Measurements from ENCODE around the gene STK11.

The STK11 gene

DNA sequence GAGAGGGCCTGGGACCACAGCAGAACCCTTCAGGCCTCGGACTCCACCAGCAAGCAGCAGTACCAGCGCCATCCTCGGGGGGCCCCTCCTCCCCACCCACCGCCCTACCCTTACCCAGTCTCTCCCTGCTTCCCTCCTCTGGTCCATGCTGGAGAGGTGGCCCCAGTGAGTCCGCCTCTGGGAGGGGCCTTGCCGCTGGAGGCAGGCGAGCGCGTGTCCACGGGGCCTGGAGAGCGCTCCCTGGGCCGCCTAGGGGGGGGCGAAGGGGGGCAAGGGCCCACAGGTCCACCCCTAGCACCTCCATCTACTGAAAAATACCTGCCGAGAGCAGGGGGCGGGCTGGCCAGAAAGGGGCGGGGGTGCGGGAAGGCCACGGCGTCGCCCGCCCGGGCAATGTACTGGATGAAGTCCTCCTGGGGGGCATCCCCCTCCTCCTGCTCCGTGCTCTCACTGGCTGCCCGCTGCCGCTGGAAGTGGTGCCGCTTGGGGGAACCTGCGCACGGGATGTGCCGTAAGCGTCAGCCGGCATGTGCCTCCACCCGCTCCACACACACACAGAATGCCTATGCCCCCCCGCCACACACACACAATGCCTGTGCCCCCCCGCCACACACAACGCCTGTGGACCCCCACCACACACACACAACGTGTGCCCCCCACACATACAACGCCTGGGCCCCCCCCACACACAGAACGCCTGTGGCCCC, 25.4 kb downstream of the STK11 start:
- Histone ChIP-seq H2BK15ac (replicated peaks; ENCODE audit: low read depth) (no peak overlapping the region), H3K4me3 (ENCODE audit: low read length) (no peak overlapping the region), H3K27me3 (ENCODE audit: insufficient read depth, low read length, poor library complexity) (no peaks in the 10 kb centered on the region), H3K4me2 (ENCODE audit: low read length) (no peak overlapping the region), H2AK5ac (ENCODE audit: low read length) (no peak overlapping the region), H3K36me3 (ENCODE audit: control insufficient read depth, insufficient read depth, low read length) (no peaks in the 10 kb centered on the region), H3K79me2 (ENCODE audit: control insufficient read depth, insufficient read depth, low read length) (no peaks in the 10 kb centered on the region), H4K8ac (ENCODE audit: low read depth, low read length) (no peak overlapping the region), H3K56ac (ENCODE audit: low read length) (no peak overlapping the region), H3K79me1 (ENCODE audit: low read length) (no peaks in the 10 kb centered on the region), H3K23ac (ENCODE audit: low read length) (no peak overlapping the region), H3K4ac (ENCODE audit: low read depth, low read length) (no peak overlapping the region), H3K18ac (ENCODE audit: low read length) (no peak overlapping the region), H2BK120ac (ENCODE audit: low read depth, low read length) (no peak overlapping the region), H3K4me1 (ENCODE audit: control insufficient read depth, low read depth, low read length) (no peaks in the 10 kb centered on the region), H3K9ac (ENCODE audit: low read length) (no peak overlapping the region), H3K27ac (ENCODE audit: low read depth, low read length) (no peak overlapping the region), H2BK5ac (ENCODE audit: low read length) (no peak overlapping the region), H4K5ac (ENCODE audit: low read length) (no peak overlapping the region)
- peak; percentile 61 for DNase-seq
- no CpG with 5 or more reads among the region's 38 CpGs for WGBS (ENCODE audit: extremely low coverage, insufficient coverage, low lambda C conversion rate)

DNA sequence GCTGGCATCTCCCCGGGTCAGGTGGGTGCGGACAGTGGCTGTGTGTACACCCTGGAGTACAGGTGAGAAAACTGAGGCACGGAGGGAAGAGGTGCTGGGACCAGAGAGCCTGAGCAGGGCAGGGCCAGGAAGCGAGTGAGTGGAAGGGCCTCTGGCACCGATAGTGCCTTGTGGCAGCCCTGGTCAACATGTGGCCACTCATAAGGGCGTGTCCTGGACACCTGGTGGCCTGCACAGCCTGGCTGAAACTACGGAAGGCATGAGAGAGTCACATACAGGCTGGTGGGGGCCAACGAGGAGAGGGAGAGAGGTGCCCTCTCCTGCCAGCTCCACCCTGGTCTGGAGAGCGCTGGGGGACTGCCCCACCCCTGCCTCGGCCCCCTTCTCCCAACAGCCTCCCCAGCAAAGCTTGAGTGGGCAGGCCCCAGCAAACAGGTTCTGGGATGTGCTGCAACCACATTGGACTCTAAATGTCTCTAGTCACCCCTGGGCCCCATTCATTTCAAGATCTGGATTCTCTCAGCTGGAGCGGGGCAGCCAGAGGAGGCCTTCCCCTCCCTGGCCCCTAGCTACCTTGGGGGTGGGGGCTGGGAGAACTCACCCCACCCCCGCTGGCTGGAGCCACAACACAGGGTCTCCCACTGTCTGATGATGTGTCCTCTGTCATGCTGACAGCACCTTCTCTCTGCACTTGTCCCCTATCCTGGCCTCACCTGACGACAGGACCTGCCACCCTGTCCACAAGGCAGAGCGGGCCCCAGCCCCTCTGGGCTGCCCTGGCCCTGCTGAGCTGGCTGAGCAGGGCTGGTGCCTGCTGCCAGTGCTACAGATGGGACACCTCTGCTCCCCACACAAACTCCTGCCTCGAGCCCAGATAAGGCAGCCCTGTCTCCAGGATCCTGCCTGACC, 26.4 kb downstream of the STK11 start:
- Histone ChIP-seq H3K18ac (ENCODE audit: low read length) (no peak overlapping the region), H3K4me1 (ENCODE audit: control insufficient read depth, low read depth, low read length) (no peaks in the 10 kb centered on the region), H2BK120ac (ENCODE audit: low read depth, low read length) (no peak overlapping the region), H3K4me2 (ENCODE audit: low read length) (no peak overlapping the region), H2BK15ac (replicated peaks; ENCODE audit: low read depth) (no peak overlapping the region), H3K4ac (ENCODE audit: low read depth, low read length) (no peak overlapping the region), H2AK5ac (ENCODE audit: low read length) (no peak overlapping the region), H3K27ac (ENCODE audit: low read depth, low read length) (no peak overlapping the region), H2BK5ac (ENCODE audit: low read length) (no peak overlapping the region), H3K23ac (ENCODE audit: low read length) (no peak overlapping the region), H3K9ac (ENCODE audit: low read length) (no peak overlapping the region), H3K56ac (ENCODE audit: low read length) (no peak overlapping the region), H3K36me3 (ENCODE audit: control insufficient read depth, insufficient read depth, low read length) (no peaks in the 10 kb centered on the region), H3K27me3 (ENCODE audit: insufficient read depth, low read length, poor library complexity) (no peaks in the 10 kb centered on the region), H4K8ac (ENCODE audit: low read depth, low read length) (no peak overlapping the region), H3K79me2 (ENCODE audit: control insufficient read depth, insufficient read depth, low read length) (no peaks in the 10 kb centered on the region), H3K79me1 (ENCODE audit: low read length) (no peaks in the 10 kb centered on the region), H3K4me3 (ENCODE audit: low read length) (no peak overlapping the region), H4K5ac (ENCODE audit: low read length) (no peak overlapping the region)
- WGBS (ENCODE audit: extremely low coverage, insufficient coverage, low lambda C conversion rate) = no CpG with 5 or more reads among the region's 15 CpGs
- no peak for DNase-seq

DNA sequence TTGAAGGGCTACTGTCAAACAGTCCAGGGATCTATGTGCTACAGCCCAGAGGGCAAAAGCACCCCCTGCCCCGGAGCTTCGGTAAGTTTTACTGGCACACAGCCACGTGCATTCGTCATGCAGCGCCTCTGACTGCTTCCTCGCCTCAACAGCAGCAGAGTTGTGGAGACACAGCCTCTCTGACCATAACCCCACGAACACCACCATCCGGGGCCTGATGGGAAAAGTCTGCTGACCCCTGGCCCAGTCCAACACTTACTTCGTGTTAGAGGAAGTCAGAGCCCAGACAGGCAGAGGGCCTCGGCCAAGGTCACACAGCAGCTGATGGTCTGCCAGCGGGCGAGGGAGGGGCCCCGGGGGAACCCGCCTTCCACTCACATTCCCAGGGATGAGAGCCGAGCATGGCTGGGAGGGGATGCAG, 27.1 kb downstream of the STK11 start:
- Histone ChIP-seq H3K79me2 (ENCODE audit: control insufficient read depth, insufficient read depth, low read length) (no peaks in the 10 kb centered on the region), H4K5ac (ENCODE audit: low read length) (no peak overlapping the region), H4K8ac (ENCODE audit: low read depth, low read length) (no peak overlapping the region), H3K56ac (ENCODE audit: low read length) (no peak overlapping the region), H3K4ac (ENCODE audit: low read depth, low read length) (no peak overlapping the region), H2BK5ac (ENCODE audit: low read length) (no peak overlapping the region), H3K4me1 (ENCODE audit: control insufficient read depth, low read depth, low read length) (no peaks in the 10 kb centered on the region), H2BK15ac (replicated peaks; ENCODE audit: low read depth) (no peak overlapping the region), H3K79me1 (ENCODE audit: low read length) (no peaks in the 10 kb centered on the region), H3K18ac (ENCODE audit: low read length) (no peak overlapping the region), H3K36me3 (ENCODE audit: control insufficient read depth, insufficient read depth, low read length) (no peaks in the 10 kb centered on the region), H3K27ac (ENCODE audit: low read depth, low read length) (no peak overlapping the region), H3K9ac (ENCODE audit: low read length) (no peak overlapping the region), H3K27me3 (ENCODE audit: insufficient read depth, low read length, poor library complexity) (no peaks in the 10 kb centered on the region), H3K23ac (ENCODE audit: low read length) (no peak overlapping the region), H3K4me2 (ENCODE audit: low read length) (no peak overlapping the region), H3K4me3 (ENCODE audit: low read length) (no peak overlapping the region), H2BK120ac (ENCODE audit: low read depth, low read length) (no peak overlapping the region), H2AK5ac (ENCODE audit: low read length) (no peak overlapping the region)
- WGBS (ENCODE audit: extremely low coverage, insufficient coverage, low lambda C conversion rate) = no CpG with 5 or more reads among the region's 15 CpGs
- DNase-seq = no peak

DNA sequence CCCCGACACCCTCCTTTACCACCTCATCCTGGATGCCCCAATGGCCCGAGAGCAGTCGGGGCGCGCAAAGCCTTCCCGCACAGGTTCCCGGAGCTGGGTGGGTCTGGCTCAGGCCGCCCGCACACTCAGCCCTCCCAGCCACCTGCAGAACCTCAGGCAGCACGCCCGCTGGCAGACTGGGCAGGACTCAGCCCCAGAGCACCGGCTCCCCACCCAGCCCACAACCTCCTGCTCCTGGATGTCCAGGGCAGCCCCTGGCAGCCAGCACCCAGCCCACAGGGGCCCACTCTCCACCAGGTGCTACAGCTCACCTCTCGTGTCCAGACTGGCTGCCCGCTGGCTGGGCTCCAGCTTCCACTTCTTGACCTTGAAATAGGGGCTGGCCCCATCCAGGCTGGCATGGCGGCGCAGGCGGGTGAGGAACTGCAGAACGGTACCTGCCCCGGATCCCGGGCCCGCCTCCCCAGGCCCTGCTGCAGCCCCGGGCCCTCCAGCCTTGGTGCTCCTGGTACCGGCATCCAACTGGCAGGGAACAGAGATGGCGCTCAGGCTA, 27.6 kb downstream of the STK11 start:
- Histone ChIP-seq H3K18ac (ENCODE audit: low read length) (no peak overlapping the region), H3K27ac (ENCODE audit: low read depth, low read length) (no peak overlapping the region), H3K4me1 (ENCODE audit: control insufficient read depth, low read depth, low read length) (no peaks in the 10 kb centered on the region), H4K5ac (ENCODE audit: low read length) (no peak overlapping the region), H2AK5ac (ENCODE audit: low read length) (no peak overlapping the region), H3K9ac (ENCODE audit: low read length) (no peak overlapping the region), H2BK5ac (ENCODE audit: low read length) (no peak overlapping the region), H3K36me3 (ENCODE audit: control insufficient read depth, insufficient read depth, low read length) (no peaks in the 10 kb centered on the region), H3K4me3 (ENCODE audit: low read length) (no peak overlapping the region), H3K79me1 (ENCODE audit: low read length) (no peaks in the 10 kb centered on the region), H3K79me2 (ENCODE audit: control insufficient read depth, insufficient read depth, low read length) (no peaks in the 10 kb centered on the region), H4K8ac (ENCODE audit: low read depth, low read length) (no peak overlapping the region), H3K56ac (ENCODE audit: low read length) (no peak overlapping the region), H2BK15ac (replicated peaks; ENCODE audit: low read depth) (no peak overlapping the region), H3K23ac (ENCODE audit: low read length) (no peak overlapping the region), H3K4me2 (ENCODE audit: low read length) (no peak overlapping the region), H3K27me3 (ENCODE audit: insufficient read depth, low read length, poor library complexity) (no peaks in the 10 kb centered on the region), H2BK120ac (ENCODE audit: low read depth, low read length) (no peak overlapping the region), H3K4ac (ENCODE audit: low read depth, low read length) (no peak overlapping the region)
- DNase-seq = no peak
- WGBS (ENCODE audit: extremely low coverage, insufficient coverage, low lambda C conversion rate) = no CpG with 5 or more reads among the region's 24 CpGs

DNA sequence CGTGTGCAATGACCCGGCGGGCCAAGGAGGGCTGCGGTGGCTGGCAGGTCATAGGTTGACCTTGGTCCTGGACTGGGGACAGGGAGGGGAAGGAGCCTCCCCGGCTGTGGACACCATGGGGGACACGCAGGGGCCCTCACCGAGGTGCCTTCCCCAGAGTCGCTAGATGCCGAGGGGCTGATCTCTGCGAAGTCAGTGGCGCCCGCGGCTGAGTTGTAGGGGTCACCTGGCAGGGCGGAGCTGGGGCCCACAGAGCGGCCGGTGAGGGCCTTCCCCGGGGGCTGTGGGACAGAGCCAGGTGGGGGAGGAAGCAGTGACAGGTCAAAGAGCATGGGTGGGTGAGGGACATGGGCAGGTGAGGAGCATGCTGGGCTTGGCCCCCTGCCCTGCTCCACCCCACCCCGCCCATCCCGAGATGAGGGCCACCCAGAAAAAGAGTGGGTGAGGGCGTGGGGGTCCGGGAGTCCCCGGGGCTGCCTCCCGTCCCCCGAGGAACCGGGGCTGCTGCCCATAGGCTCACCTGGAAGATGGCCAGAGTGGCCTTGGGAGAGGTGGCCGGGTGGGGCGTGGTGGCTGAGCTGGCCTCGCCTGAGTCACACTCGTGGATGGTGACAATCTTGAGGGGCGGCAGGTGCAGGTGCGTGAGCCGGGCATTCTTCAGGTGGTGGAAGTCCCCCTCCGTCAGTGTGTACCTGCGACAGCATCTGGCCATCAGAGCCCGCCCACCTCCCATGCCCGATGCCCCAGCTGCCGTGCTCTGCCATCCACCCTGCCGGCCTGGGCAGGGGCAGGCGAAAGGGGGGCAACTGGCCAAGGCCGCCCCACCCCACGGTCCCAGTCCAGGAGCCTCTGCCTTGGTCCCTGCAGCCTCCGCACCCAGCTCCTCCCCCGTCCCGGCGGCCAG, 28.7 kb downstream of the STK11 start:
- H3K9ac ChIP-seq (ENCODE audit: low read length) = no peak overlapping the region
- DNase-seq = no peak
- H3K79me2 ChIP-seq (ENCODE audit: control insufficient read depth, insufficient read depth, low read length) = no peaks in the 10 kb centered on the region
- no peaks in the 10 kb centered on the region for H3K27me3 ChIP-seq (ENCODE audit: insufficient read depth, low read length, poor library complexity)
- H2AK5ac ChIP-seq (ENCODE audit: low read length) = no peak overlapping the region
- no peak overlapping the region for H3K4ac ChIP-seq (ENCODE audit: low read depth, low read length)
- no peak overlapping the region for H2BK15ac ChIP-seq (replicated peaks; ENCODE audit: low read depth)
- H3K4me3 ChIP-seq (ENCODE audit: low read length) = no peak overlapping the region
- no peak overlapping the region for H3K27ac ChIP-seq (ENCODE audit: low read depth, low read length)
- WGBS (ENCODE audit: extremely low coverage, insufficient coverage, low lambda C conversion rate) = no CpG with 5 or more reads among the region's 45 CpGs
- H2BK5ac ChIP-seq (ENCODE audit: low read length) = no peak overlapping the region
- H4K8ac ChIP-seq (ENCODE audit: low read depth, low read length) = no peak overlapping the region
- H3K79me1 ChIP-seq (ENCODE audit: low read length) = no peaks in the 10 kb centered on the region
- H4K5ac ChIP-seq (ENCODE audit: low read length) = no peak overlapping the region
- H3K4me2 ChIP-seq (ENCODE audit: low read length) = no peak overlapping the region
- no peaks in the 10 kb centered on the region for H3K4me1 ChIP-seq (ENCODE audit: control insufficient read depth, low read depth, low read length)
- no peak overlapping the region for H3K18ac ChIP-seq (ENCODE audit: low read length)
- H3K56ac ChIP-seq (ENCODE audit: low read length) = no peak overlapping the region
- no peaks in the 10 kb centered on the region for H3K36me3 ChIP-seq (ENCODE audit: control insufficient read depth, insufficient read depth, low read length)
- H2BK120ac ChIP-seq (ENCODE audit: low read depth, low read length) = no peak overlapping the region
- H3K23ac ChIP-seq (ENCODE audit: low read length) = no peak overlapping the region

All from mesendoderm (in vitro differentiated cells).